IPS-NIHi7 (cell line): Measurements from ENCODE around the gene GIPC1.
"Not testable (repeated sequence)": the region's sequence is repeated elsewhere in the genome, so short reads cannot be mapped to it uniquely, and the experiment has no call there.

ENCODE experiments used
- DNase-seq: peaks from one replicate; pipeline ENCODE4 v3.0.0; 2012; ENCODE audit warnings: mixed read lengths; ENCODE audit errors: extremely low spot score

The GIPC1 gene

GRCh38 chr19:14517840-14518505 lies 22.0 kb upstream of the GIPC1 start, which contains the start of gene DNAJB1:
DNAJB1 (minus strand) TSS chr19:14518397; CDS start chr19:14518349, 48 bp downstream.
- DNase-seq = peak; percentile 82

GRCh38 chr19:14517446-14517839 lies 21.5 kb upstream of the GIPC1 start:
- DNase-seq = no peak

- DNase-seq = no peak
These were observed 21.0 kb upstream of the GIPC1 start for GRCh38 chr19:14516746-14517438.

- no peak for DNase-seq
These were observed 20.2 kb upstream of the GIPC1 start for GRCh38 chr19:14516048-14516534.

GRCh38 chr19:14515501-14516047 lies 19.6 kb upstream of the GIPC1 start:
- DNase-seq = no peak

- DNase-seq = no peak
These were observed 18.4 kb upstream of the GIPC1 start for GRCh38 chr19:14514215-14514863.

GRCh38 chr19:14512406-14512961 lies 16.6 kb upstream of the GIPC1 start:
- no peak for DNase-seq

- no peak for DNase-seq
These were observed 15.3 kb upstream of the GIPC1 start for GRCh38 chr19:14511229-14511593.

- no peak for DNase-seq
These were observed 14.6 kb upstream of the GIPC1 start for GRCh38 chr19:14510311-14511228.

GRCh38 chr19:14507704-14508542 lies 12.0 kb upstream of the GIPC1 start:
- no peak for DNase-seq

GRCh38 chr19:14505488-14506239 lies 9.7 kb upstream of the GIPC1 start:
- DNase-seq = peak; percentile 92

GRCh38 chr19:14504575-14504974 lies 8.6 kb upstream of the GIPC1 start:
- not testable (repeated sequence) for DNase-seq

- no peak for DNase-seq
These were observed 7.4 kb upstream of the GIPC1 start for GRCh38 chr19:14503285-14503684.

- DNase-seq = no peak
These were observed 6.6 kb upstream of the GIPC1 start for GRCh38 chr19:14502334-14503092.

- no peak for DNase-seq
These were observed 1.4 kb upstream of the GIPC1 start for GRCh38 chr19:14497228-14497921.

GRCh38 chr19:14496834-14497227 lies 904 bp upstream of the GIPC1 start:
- DNase-seq = no peak

GRCh38 chr19:14495672-14496028 lies 277 bp downstream of the GIPC1 start:
- DNase-seq = peak; percentile 31
